GM21390 (cell line): Measurements from ENCODE around the gene CMTM3.
"Not testable (repeated sequence)": the region's sequence is repeated elsewhere in the genome, so short reads cannot be mapped to it uniquely, and the experiment has no call there.

Source experiments
- ATAC-seq: cut with Tn5 transposase; IDR thresholded peaks from one replicate; pipeline ENCODE4 v1.9.1; 2021; ENCODE audit not compliant: unreplicated experiment

CMTM3 gene

DNA sequence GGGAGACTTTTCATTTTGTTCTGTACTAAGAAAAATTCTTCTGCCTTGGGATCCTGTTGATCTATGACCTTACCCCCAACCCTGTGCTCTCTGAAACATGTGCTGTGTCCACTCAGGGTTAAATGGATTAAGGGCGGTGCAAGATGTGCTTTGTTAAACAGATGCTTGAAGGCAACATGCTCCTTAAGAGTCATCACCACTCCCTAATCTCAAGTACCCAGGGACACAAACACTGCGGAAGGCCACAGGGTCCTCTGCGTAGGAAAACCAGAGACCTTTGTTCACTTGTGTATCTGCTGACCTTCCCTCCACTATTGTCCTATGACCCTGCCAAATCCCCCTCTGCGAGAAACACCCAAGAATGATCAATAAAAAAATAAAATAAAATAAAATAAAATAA lies 27.1 kb downstream of the CMTM3 start:
- not testable (repeated sequence) for ATAC-seq

GRCh38 chr16:66634527-66635196 lies 30.2 kb downstream of the CMTM3 start:
- ATAC-seq = no peak

- ATAC-seq = no peak
Measured at GRCh38 chr16:66635406-66635805, 30.9 kb downstream of the CMTM3 start.

GRCh38 chr16:66636199-66636598 lies 31.7 kb downstream of the CMTM3 start:
- no peak for ATAC-seq

GRCh38 chr16:66637806-66638205 lies 33.3 kb downstream of the CMTM3 start:
- no peak for ATAC-seq

DNA sequence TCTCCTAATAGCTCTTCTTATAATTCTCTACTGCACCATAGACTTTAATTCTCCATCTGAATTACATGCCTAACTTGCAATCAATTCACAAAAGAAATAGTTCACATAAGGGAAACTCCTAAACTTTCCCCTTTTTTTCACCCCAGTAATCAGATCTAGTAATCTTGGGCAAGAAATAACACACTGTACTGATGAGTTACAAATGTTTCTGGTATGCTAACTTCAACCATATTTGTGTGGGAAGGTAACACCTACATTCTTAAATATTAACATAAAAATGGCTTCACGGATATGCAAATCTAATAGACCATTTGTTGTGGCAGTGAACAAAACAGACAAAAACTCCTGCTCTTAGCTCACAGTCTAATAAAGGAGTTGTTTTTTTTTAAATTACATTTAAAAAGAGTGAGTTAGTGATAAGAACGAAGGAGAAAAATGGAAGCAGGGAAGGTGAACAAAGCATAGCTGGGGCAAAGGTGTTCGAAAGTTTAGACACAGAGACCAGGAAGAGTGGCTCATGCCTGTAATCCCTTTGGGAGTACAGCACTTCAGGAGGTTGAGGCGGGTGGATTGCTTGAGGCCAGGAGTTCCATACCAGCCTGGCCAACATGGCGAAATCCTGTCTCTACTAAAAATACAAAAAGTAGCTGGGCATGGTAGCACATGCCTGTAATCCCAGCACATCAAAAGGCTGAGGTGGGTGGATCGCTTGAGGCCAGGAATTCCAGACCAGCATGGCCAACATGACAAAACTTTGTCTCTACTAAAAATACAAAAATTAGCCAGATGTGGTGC lies 34.8 kb downstream of the CMTM3 start:
- ATAC-seq = no peak

DNA sequence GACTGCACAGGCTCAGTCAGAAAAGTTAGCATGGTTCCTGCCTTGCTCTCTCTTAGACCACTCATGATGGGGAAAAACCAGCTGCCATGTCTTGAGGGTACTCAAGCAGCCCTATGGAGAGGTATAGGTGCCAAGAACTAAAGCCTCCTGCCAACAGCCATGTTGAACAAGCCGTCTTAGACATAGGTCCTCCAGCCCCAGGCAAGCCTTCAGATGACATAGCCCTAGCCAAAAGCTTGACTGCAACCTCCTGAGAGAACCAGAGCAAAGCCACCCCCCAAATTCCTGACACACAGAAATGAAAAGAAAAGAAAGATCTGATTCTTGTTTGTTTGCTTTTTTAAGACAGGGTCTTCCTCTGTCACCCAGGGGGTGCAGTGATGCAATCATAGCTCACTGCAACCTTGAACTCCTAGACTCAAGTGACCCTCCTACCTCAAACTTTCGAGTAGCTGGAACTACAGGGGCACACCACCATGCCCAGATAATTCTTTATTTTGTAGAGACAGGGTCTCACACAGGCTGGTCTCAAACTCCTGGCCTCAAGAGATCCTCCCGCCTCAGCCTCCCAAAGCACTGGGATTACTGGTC lies 36.3 kb downstream of the CMTM3 start:
- ATAC-seq = no peak

DNA sequence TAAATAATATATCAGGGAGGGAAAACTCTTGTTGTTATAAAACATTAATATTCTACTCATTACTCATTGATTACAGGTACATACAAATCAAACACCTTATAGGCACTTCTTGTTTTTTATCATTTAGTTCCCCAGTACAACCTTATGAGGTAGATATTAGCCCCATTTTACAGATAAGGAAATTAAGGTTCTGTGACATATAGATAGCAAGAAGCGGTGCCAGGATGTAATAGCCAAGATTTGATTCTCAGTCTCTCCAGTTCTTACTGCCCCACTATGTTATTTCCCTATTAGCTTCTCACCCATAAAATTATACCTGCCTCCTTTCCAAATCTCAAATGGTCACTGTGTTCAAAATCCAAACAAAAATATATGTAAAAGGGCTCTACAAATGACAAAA lies 36.9 kb downstream of the CMTM3 start:
- no peak for ATAC-seq

DNA sequence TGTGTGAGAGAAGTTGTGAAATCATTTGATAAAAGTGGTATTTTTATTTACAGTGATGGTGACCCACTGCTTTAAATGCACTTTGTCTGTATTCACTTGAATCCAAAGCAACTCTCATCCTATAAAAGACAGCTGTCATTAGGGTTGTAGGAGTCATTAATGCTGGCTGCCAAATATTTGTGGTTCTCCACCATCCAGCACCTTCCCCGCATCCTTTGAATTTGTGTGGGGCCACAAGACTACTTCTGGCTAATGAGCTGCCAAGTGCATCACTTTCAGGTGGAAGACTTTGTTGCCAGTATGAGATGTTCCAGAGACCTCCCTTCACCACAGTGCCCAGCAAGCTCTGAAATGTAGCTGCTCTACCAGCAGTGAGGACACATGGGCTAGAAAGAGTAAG lies 43.4 kb downstream of the CMTM3 start:
- no peak for ATAC-seq

DNA sequence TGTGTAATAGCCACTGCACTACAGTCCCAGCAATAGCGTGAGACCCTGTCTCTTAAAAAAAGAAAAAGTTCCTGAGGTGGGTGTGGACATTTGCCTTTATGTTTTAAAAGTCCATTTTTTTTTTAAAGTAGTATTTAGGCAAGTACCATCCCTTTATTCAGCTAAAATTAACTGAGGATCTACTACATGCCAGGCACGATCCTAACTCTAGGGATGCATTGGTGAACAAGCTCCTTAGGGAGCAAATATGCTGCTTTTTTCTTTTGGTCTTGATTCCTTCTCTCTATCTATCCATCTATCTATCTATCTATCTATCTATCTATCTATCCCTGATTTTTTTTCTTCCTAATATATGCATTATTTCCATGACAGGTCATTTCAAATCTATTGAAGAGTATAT lies 44.7 kb downstream of the CMTM3 start:
- ATAC-seq = no peak

DNA sequence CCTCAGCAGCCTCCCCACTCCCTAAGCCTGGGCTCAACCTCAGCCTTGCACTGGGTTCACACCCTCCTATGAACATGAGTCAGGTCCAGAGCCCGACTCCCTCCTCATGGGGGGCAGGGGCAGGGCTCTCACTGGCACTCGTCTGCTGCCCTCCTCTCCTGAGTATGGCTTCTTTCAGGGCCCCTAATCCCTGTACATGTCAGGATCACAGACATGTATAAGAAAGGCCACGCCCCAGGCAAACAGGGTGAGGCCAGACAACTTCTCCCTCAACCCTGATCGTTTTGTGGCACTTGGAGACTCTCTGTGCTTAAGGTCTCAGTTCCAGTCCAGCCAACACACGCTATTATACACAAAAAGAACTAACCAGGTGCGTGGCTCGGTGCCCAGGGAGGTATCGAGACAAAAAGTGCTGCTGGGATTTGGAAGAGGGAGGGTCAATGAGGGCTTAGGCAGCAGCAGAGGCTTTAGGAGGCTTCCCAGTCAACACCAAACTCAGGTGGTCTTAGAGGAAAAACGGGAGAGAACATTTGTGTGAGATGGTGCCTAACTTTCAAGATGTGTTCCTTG lies 45.2 kb downstream of the CMTM3 start:
- no peak for ATAC-seq

GRCh38 chr16:66650707-66651473 lies 46.4 kb downstream of the CMTM3 start:
- ATAC-seq = peak; percentile 93

DNA sequence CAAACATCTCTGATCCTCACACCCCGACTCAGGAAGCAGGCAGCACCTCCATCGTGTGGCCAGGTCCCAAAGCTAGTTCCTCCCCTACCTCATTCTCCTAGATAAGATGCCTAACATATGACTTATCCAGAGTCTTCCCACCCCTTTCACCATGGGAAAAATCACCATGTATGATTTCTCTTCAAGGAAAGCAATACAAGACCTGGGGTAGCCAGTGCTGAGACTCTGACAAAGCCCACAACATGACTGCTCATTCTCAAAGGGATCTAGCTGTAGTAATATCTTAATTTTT lies 46.9 kb downstream of the CMTM3 start:
- no peak for ATAC-seq

- no peak for ATAC-seq
Measured at GRCh38 chr16:66651965-66652364, 47.5 kb downstream of the CMTM3 start.

DNA sequence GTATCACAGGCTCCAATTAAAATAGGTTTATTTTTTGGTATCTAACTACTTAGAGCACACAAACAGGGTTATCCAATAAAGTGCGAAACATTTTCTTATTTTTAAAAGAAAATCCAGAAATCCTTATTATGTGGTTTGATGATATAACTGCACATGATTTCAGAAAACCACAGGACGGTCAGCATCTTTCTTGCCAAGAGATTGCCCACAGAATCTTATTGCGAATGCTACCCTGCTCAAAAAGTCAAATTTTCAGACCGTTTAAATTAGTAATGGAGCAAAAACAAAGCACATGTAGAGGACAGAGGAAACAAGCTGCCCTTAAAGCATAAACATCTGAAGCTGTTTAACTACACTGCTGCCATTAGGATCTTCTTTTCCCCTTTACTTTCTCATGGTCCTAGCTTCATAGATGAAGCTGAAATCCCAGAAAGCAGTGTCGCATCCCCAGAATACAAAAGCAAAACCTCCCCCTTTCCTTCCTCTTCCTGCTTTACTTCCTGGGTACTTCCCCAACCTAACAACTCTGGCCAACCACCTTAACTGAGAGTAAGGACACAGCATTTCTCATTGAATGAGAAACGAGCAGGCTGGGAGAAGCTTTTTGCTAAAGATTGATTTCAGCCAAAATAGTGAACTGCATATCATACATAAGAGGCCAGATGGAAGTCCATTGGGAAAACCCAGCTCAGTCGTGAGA lies 48.3 kb downstream of the CMTM3 start:
- no peak for ATAC-seq

- no peak for ATAC-seq
Measured at GRCh38 chr16:66653581-66654350, 49.3 kb downstream of the CMTM3 start.

- no peak for ATAC-seq
Measured at GRCh38 chr16:66656547-66656946, 52.0 kb downstream of the CMTM3 start.

DNA sequence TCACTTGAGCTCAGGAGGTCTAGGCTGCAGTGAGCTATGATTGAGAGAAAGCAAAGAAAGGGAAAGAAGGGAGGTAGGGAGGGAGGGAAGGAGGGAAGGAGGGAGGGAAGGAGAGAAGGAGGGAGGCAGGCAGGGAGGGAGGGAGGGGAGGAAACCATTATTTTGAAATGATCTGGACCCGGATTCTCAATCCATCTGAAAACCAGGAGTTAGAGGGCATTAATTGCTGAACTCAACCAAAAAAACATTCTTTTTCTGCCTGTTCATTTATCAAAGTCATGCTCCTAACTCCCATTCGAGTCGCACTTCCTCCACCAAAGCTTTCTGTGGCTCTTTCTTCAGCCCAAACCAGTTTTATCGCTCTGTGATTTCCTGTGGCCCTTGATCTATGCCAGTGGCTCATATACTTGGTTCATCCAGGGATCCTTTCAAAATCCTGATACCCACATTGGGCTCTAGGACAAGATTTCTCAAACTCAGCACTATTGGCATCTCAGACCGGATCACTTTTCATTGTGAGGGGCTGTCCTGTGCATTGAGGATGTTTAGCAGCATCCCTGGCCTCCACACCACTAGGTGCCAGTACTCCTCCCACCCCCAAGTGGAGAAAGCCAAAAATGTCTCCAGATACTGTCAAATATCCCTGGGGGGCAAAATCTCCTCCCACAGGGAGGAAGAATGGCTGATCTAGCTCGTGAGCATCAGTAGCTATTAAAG lies 53.8 kb downstream of the CMTM3 start:
- ATAC-seq = no peak

DNA sequence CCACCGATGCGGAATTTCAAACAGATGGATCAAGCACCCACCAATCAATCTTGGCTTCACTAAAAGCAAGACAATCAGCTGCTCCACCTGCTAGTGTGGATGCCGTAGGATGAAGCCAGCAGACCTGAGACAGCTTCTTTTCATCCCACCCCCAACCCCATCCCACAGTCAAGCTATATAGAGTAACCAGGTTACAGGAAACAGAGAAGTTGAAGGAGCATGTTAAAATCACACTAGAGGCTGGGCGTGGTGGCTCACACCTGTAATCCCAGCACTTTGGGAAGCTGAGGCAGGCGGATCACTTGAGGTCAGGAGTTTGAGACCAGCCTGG lies 54.3 kb downstream of the CMTM3 start:
- ATAC-seq = no peak
